Breast epithelium (tissue), 4 donors: ENCODE measurements around the gene GNAZ. TPM values are rescaled to one million over a fixed set of nuclear protein-coding genes. Genes with fewer than 3 reads are reported as not detected.

Experiments used
- DNase-seq, 2 donors: peaks; one replicate each; pipeline ENCODE4 v3.0.0-alpha.2; 2019; ENCODE audit warnings: low spot score in 2 of 2
- H3K27ac ChIP-seq, 2 donors: fragments of 200-600 bp; sonication (generic) in 1 of 2; one replicate each; pipeline ENCODE4 v1.5.1; 2016 to 2019; ENCODE audit warnings: mild to moderate bottlenecking in 1 of 2
- H3K27me3 ChIP-seq, 2 donors: fragments of 200-600 bp; sonication (generic) in 1 of 2; one replicate each; pipeline versions ENCODE4 v1.5.1 to v1.6.0; 2017 to 2019; ENCODE audit warnings: control low read depth in 1 of 2, mild to moderate bottlenecking in 1 of 2
- H3K36me3 ChIP-seq: fragments of 200-600 bp; one replicate; pipeline ENCODE4 v1.5.1; 2019
- H3K4me1 ChIP-seq, 2 donors: fragments of 200-600 bp; sonication (generic); one replicate each; pipeline ENCODE4 v1.5.1; 2016 to 2019; ENCODE audit warnings: control low read depth in 1 of 2
- H3K4me3 ChIP-seq, 3 donors: fragments of 200-600 bp; sonication (generic); 1 replicate in 2 of 3; 2 replicates in 1 of 3; pipeline ENCODE4 v1.5.1; 2016 to 2019; ENCODE audit warnings: mild to moderate bottlenecking in 3 of 3, moderate library complexity in 2 of 3
- H3K9me3 ChIP-seq, 2 donors: fragments of 200-600 bp; sonication (generic) in 1 of 2; one replicate each; pipeline ENCODE4 v1.5.1; 2016 to 2019; ENCODE audit warnings: control low read depth in 1 of 2
- POLR2A ChIP-seq: fragments of 450-650 bp; IDR thresholded peaks from one replicate; pipeline ENCODE4 v1.6.1; 2016; ENCODE audit warnings: antibody characterized with exemption, mild to moderate bottlenecking, moderate library complexity
- POLR2AphosphoS5 ChIP-seq, 3 donors: sonication (generic); formaldehyde crosslinking; IDR thresholded peaks; one replicate each; pipeline ENCODE4 v1.6.1; 2017; ENCODE audit warnings: antibody characterized with exemption in 3 of 3
- intact Hi-C: fragments of 100-400 bp; cut with DNase I; formaldehyde crosslinking; loops from one replicate; pipeline ENCODE4 v1.15.1; 2023; ENCODE audit warnings: low total_unique reads
- total RNA-seq, 3 donors: library from RNA; depleted of rRNA; stranded (reverse); fragments of >200 nt; gene quantifications; one replicate each; pipeline ENCODE4 v1.1.0, GENCODE V29; 2016
- TF ChIP-seq, protein P1 (sequence below), 3 donors: fragments of 450-650 bp; IDR thresholded peaks; one replicate each; pipeline ENCODE4 v1.5.1; 2016 to 2017; ENCODE audit warnings: antibody characterized with exemption in 3 of 3, mild to moderate bottlenecking in 3 of 3, moderate library complexity in 3 of 3

Gene GNAZ
- total RNA-seq, 3 donors from 2014 or later, result 5.0 to 15.7 (median 5.3) TPM

DNA sequence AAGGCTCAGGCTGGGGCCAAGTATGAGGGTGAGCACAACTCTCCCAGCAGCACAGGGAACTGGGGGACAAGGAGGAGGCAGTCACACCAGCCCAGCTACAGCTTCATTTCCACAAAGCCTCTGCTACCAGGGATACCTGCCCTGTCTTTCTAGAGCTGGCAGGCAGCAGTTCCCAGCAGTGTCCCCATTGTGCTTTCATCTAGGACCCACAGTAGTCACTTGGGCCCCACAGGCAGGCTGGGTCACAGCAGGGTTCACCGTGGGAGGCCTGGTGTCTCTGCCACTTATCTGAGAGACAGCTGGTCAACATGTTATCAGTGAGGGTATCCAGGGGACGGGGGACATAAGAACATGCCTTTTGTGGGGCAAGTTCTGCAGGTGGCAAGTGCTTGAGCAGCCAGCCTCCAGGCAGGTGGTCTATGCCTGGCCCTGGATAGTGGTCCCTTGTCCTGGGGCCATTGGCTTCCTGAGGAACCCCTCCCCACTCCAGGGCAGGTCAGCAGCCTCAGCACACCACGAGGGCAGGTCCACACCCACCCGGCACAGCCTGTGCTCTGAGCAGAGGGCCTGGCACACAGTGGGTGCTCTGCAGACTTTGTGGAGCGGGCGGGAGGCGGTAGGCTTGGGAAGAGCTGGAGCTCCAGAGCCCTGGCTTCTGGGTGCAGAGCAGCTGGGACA is 29.9 kb downstream of the GNAZ start:
- no peaks in the 10 kb centered on the region for H3K36me3 ChIP-seq
- TF ChIP-seq POLR2A, result no peak
- TF ChIP-seq POLR2AphosphoS5 (IDR thresholded peaks at IDR 0.05), result no peak
- TF ChIP-seq, protein P1, sequence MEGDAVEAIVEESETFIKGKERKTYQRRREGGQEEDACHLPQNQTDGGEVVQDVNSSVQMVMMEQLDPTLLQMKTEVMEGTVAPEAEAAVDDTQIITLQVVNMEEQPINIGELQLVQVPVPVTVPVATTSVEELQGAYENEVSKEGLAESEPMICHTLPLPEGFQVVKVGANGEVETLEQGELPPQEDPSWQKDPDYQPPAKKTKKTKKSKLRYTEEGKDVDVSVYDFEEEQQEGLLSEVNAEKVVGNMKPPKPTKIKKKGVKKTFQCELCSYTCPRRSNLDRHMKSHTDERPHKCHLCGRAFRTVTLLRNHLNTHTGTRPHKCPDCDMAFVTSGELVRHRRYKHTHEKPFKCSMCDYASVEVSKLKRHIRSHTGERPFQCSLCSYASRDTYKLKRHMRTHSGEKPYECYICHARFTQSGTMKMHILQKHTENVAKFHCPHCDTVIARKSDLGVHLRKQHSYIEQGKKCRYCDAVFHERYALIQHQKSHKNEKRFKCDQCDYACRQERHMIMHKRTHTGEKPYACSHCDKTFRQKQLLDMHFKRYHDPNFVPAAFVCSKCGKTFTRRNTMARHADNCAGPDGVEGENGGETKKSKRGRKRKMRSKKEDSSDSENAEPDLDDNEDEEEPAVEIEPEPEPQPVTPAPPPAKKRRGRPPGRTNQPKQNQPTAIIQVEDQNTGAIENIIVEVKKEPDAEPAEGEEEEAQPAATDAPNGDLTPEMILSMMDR (IDR thresholded peaks at IDR 0.05), result no peak
- no peak overlapping the region for H3K4me3 ChIP-seq
- DNase-seq, result no peak
- H3K9me3 ChIP-seq, result no peaks in the 10 kb centered on the region
- intact Hi-C loops, result no loop called here
- H3K27ac ChIP-seq, result peak overlapping the region in 1 of 2 donors; percentile 83
- no peaks in the 10 kb centered on the region for H3K27me3 ChIP-seq
- H3K4me1 ChIP-seq, result peaks cover 4 to 10% of the 10 kb centered on the region in 2 donors

DNA sequence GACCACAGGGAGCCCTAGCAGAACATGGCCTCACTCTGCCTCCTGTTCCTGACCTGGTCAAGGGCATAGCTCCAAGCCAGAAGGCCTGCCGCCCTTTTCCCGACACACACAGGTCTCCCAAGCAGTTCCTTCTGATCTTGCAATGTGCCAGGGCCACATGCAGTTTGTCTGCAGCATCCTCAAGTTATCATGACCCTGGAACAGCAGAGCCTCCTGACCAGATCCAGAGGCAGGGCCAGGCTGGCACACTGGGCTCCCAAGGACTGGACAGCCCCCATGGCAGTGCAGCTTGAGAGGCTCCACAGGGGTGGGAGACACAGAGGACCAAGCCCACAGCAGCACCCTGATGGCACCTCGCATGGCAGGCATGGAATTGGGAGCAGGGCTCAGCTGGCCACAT is 31.2 kb downstream of the GNAZ start:
- no peaks in the 10 kb centered on the region for H3K27me3 ChIP-seq
- TF ChIP-seq POLR2A, result no peak
- TF ChIP-seq POLR2AphosphoS5 (IDR thresholded peaks at IDR 0.05), result no peak
- TF ChIP-seq, protein P1 (IDR thresholded peaks at IDR 0.05), result no peak
- H3K9me3 ChIP-seq, result no peaks in the 10 kb centered on the region
- H3K27ac ChIP-seq, result no peak overlapping the region
- peaks cover 4 to 10% of the 10 kb centered on the region in 2 donors for H3K4me1 ChIP-seq
- no peak overlapping the region for H3K4me3 ChIP-seq
- DNase-seq, result no peak
- H3K36me3 ChIP-seq, result no peaks in the 10 kb centered on the region
- intact Hi-C loops, result no loop called here

DNA sequence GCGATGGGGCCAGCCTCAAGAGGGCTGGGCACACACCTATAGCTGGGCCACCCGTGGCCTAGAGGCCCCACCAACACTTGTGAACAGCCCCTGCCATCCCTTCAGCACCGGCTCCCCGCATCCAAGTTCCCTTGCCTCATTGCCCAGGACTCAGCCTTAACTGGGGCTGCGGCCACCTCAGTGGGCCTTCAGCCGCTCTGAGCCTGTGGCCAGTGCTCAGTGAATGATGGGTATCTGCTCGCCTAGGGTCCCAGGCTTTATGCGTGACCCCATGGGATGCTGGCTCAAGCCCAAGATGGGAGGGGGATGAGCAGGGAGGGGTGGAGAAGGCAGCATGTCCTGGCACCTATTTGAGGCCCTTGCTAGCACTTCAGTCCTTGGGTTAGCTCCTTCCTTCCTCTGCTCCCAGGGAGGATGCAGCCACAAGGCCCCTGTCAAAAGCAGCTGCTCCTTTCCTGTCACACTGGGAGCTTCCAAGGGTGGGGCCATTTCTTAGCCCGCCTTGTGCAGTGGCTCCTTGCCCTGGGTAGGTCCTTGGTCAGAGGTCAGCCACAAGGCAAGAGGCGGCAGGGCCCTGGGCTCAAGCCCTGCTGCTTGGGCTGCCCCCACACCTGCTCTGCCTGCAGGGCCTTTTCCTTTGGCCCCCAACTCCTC is 31.8 kb downstream of the GNAZ start:
- TF ChIP-seq POLR2A (no peak), POLR2AphosphoS5 (IDR thresholded peaks at IDR 0.05) (no peak)
- TF ChIP-seq, protein P1 (IDR thresholded peaks at IDR 0.05), result no peak
- peaks cover 4 to 10% of the 10 kb centered on the region in 2 donors for H3K4me1 ChIP-seq
- no peak for DNase-seq
- no peaks in the 10 kb centered on the region for H3K9me3 ChIP-seq
- H3K36me3 ChIP-seq, result no peaks in the 10 kb centered on the region
- H3K4me3 ChIP-seq, result no peak overlapping the region
- no peaks in the 10 kb centered on the region for H3K27me3 ChIP-seq
- H3K27ac ChIP-seq, result no peak overlapping the region
- intact Hi-C loops, result no loop called here

DNA sequence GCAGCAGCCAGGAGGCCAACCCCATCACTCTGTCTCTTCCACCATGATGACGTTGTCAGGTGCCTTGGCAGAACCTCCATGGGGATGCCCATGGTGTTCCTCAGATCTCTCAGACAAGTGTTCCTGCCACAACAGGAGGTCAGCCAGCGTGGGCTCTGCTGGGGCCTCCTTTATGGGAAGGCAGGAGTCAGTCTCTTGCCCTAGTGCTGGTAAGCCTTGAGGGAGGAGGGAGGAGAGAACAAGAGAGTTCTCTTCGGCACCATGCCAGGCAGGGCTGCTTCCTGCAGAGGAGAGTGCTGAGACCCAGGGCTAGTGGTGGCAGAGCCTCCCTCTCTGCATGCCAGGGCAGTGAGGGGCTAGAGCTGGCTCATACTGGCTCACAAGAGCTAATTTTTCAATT is 32.5 kb downstream of the GNAZ start:
- no peaks in the 10 kb centered on the region for H3K36me3 ChIP-seq

More for the DNA sequence above, 32.5 kb downstream of the GNAZ start:
- Histone ChIP-seq H3K4me1 (peaks cover 4 to 9% of the 10 kb centered on the region in 2 donors), H3K9me3 (no peaks in the 10 kb centered on the region), H3K27me3 (no peaks in the 10 kb centered on the region), H3K27ac (no peak overlapping the region), H3K4me3 (no peak overlapping the region)
- no peak for DNase-seq
- TF ChIP-seq, protein P1 (IDR thresholded peaks at IDR 0.05), result no peak
- no peak for TF ChIP-seq POLR2AphosphoS5 (IDR thresholded peaks at IDR 0.05)
- TF ChIP-seq POLR2A, result no peak
- intact Hi-C loops, result no loop called here
